Activated naive CD8-positive, alpha-beta T cell treated with anti-CD3 and anti-CD28 coated beads, Interleukin-2, amount 50 U/mL, for 24 hours (primary cell): ENCODE results near the gene GAREM2.
A peak's percentile ranks its signal among the peaks of the same experiment; 100 is the strongest.

Source experiments
- ATAC-seq: fragments of 150-1000 bp; cut with Tn5 transposase; one replicate; pipeline ENCODE4 v1.10.0; 2021
- DNase-seq: peaks from one replicate; pipeline ENCODE4 v3.0.0; 2021
- H3K27ac Mint-ChIP-seq: one replicate; pipeline ENCODE4 v1.8.0; 2021; ENCODE audit warnings: mild to moderate bottlenecking, mixed read lengths
- H3K27me3 Mint-ChIP-seq: one replicate; pipeline ENCODE4 v1.8.0; 2021; ENCODE audit warnings: mixed read lengths
- H3K36me3 Mint-ChIP-seq: one replicate; pipeline ENCODE4 v1.8.0; 2021; ENCODE audit warnings: low read depth, mixed read lengths
- H3K4me1 Mint-ChIP-seq: one replicate; pipeline ENCODE4 v1.8.0; 2021; ENCODE audit warnings: mixed read lengths
- H3K4me3 Mint-ChIP-seq: one replicate; pipeline ENCODE4 v1.8.0; 2021; ENCODE audit warnings: mild to moderate bottlenecking, moderate library complexity, mixed read lengths
- H3K9me3 Mint-ChIP-seq: one replicate; pipeline ENCODE4 v1.8.0; 2021; ENCODE audit warnings: mixed read lengths

Gene GAREM2

GRCh38 chr2:26189123-26189522 lies 16.2 kb downstream of the GAREM2 start:
- ATAC-seq = no peak
- H3K4me3 Mint-ChIP-seq = no peak overlapping the region
- H3K27me3 Mint-ChIP-seq = no peaks in the 10 kb centered on the region
- DNase-seq = no peak
- H3K9me3 Mint-ChIP-seq = no peaks in the 10 kb centered on the region
- peaks cover 14% of the 10 kb centered on the region for H3K4me1 Mint-ChIP-seq
- H3K27ac Mint-ChIP-seq = no peak overlapping the region
- peaks cover 6% of the 10 kb centered on the region for H3K36me3 Mint-ChIP-seq

DNA sequence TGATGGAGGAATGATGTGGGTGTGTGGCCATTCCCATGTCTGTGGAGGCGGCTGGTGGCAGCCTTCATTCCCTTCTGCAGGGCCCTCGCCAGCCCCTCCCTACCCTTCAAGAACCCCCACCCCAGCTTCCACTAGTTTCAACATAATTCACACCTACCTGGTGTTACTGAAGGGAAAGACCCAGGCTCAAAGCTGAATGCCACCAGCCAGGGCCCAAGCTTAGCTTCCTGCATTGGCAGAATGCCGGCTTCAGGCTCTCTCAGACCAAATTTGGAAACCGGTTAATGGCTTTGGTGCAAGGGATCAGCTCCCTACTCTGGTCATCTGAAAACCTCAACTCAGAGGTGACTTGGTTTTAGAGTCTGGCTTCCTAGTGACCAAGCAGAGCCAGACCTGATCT lies 16.9 kb downstream of the GAREM2 start:
- Mint-ChIP-seq H3K9me3 (no peaks in the 10 kb centered on the region), H3K4me3 (no peak overlapping the region), H3K27me3 (no peaks in the 10 kb centered on the region), H3K27ac (no peak overlapping the region), H3K36me3 (peaks cover 9% of the 10 kb centered on the region), H3K4me1 (peaks cover 17% of the 10 kb centered on the region)
- DNase-seq (no peak), ATAC-seq (no peak)

DNA sequence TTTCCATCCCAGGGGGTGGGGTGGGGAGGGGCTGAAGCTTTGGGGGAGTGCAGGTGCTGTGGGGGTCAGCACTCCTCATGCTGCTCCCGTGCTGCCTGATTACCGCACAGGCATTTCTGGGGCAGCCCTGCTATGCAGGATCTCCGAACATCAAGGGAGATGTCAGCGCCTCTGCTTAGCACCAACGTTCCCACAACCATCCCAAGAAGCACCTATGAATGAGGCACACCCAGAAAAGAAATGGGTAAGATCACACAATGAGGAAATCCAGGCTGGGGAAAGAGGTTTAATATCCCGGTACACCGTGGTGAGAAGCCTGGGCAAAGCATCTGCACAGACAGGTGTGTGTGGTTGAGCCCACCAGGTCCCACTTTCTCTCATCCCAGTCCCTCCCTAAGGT lies 17.5 kb downstream of the GAREM2 start:
- Mint-ChIP-seq H3K4me1 (peaks cover 16% of the 10 kb centered on the region), H3K4me3 (no peak overlapping the region), H3K36me3 (peaks cover 9% of the 10 kb centered on the region), H3K27ac (no peak overlapping the region), H3K27me3 (no peaks in the 10 kb centered on the region), H3K9me3 (no peaks in the 10 kb centered on the region)
- ATAC-seq (no peak), DNase-seq (no peak)

DNA sequence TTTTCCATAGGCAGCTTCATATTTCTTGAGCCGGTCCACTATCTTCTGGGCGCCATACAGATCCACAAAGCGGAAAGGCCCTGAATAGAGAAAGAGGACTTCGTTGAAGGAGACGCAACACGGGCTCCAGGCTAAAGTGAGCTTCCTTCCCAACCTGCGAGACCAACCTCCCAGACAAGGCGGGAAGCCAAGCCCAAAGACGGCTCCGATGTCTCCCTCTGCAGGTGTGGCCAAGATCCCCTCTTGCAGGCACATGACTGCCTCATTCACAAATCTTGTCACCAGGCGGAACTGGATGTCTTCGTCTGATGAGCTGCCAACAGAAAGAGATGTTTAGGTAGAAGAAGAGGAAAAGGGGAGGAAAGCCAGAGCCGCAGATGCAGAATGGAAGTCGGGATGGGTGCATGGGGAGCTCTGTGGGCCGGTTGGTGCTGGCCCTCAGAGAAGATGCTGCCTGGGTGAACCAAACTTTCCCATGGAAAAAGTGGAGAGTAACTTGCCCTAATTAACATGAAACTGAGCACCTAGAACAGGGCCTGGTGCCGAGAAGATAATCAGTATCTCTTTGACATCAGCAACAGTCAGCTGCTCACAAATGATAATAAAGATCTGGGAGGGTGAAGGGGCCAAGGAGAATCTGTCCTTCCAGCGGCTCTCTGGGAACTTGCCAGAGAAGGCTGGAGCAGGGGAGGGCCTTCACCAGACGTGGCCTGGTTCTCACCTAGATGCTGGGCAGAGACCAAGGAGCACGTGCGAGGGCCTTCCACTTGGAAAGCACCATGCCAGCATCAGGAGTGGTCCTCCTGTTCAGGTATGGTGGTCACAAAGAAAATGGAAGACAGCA lies 18.6 kb downstream of the GAREM2 start:
- Mint-ChIP-seq H3K9me3 (no peaks in the 10 kb centered on the region), H3K4me3 (no peak overlapping the region), H3K27ac (no peak overlapping the region), H3K36me3 (peaks cover 12% of the 10 kb centered on the region), H3K27me3 (no peaks in the 10 kb centered on the region), H3K4me1 (peaks cover 11% of the 10 kb centered on the region)
- DNase-seq (no peak), ATAC-seq (no peak)

GRCh38 chr2:26193578-26194231 lies 20.8 kb downstream of the GAREM2 start:
- peaks cover 11% of the 10 kb centered on the region for H3K4me1 Mint-ChIP-seq
- no peaks in the 10 kb centered on the region for H3K9me3 Mint-ChIP-seq
- peaks cover 27% of the 10 kb centered on the region for H3K36me3 Mint-ChIP-seq
- DNase-seq = no peak
- ATAC-seq = peak; percentile 76
- no peaks in the 10 kb centered on the region for H3K27me3 Mint-ChIP-seq
- H3K4me3 Mint-ChIP-seq = no peak overlapping the region
- H3K27ac Mint-ChIP-seq = peak overlapping the region; percentile 82

GRCh38 chr2:26195040-26195984 lies 22.4 kb downstream of the GAREM2 start:
- H3K27ac Mint-ChIP-seq = no peak overlapping the region

DNA sequence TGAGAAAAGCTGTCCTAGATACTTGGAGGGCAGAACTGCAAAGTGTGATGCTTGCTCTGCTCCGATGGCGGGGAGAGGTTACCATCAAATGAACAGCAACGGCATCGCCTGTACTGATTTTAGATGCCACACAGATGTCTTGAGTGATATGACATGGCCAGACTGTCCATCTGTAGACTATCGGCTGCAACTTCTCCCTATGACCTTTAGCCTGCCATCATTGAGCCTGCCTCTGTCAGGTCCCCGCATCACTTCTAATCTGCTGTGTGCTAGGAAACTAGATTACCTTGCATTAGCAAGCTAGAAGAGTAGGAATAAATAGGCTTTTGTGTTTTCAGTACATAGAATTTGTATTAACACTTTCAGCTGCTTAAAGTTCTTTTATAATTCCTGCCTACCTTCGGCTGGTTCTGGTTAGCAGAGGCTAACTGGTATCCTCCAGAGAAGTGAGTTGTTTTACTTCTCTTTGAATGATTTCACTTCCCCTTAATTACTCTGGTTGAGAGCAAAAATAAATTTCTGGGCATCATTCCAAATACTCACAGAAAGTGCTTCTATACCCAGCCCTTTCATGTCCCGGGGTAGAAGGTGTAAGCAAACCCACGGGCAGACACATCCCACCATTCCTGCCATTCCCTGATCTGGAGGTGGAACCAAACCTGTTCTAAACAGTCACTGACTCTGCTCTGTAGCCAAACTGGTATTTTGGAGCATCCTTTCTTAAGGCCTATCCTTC lies 24.0 kb downstream of the GAREM2 start:
- H3K9me3 Mint-ChIP-seq = no peaks in the 10 kb centered on the region
- DNase-seq (no peak), ATAC-seq (no peak)
- no peak overlapping the region for H3K27ac Mint-ChIP-seq
- H3K4me1 Mint-ChIP-seq = peaks cover 11% of the 10 kb centered on the region
- no peak overlapping the region for H3K4me3 Mint-ChIP-seq
- H3K27me3 Mint-ChIP-seq = no peaks in the 10 kb centered on the region
- peaks cover 36% of the 10 kb centered on the region for H3K36me3 Mint-ChIP-seq

More at GRCh38 chr2:26195040-26195984, 22.4 kb downstream of the GAREM2 start:
- Mint-ChIP-seq H3K4me3 (no peak overlapping the region), H3K36me3 (peaks cover 35% of the 10 kb centered on the region), H3K9me3 (no peaks in the 10 kb centered on the region), H3K27me3 (no peaks in the 10 kb centered on the region), H3K4me1 (peaks cover 11% of the 10 kb centered on the region)
- no peak for DNase-seq
- no peak for ATAC-seq

DNA sequence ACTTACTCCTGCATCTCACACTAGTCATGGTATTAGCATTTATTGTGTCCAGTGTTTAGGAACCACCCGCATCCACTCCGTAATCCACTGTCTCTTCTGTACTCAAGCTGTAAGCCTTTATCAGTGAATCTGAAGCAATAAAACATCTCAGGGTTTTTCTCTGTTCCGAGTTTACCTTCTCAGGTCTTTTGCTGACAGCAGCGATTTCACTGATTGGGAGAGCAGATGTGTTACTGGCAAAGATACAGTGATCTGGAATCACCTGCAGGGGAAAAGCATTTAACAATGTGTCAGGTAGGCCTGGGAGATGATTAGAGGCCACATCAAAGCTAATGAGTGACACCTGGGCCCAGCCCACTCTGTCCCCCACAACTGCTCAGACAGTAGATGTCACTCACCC lies 24.6 kb downstream of the GAREM2 start:
- Mint-ChIP-seq H3K4me3 (no peak overlapping the region), H3K36me3 (peaks cover 40% of the 10 kb centered on the region), H3K4me1 (peaks cover 11% of the 10 kb centered on the region), H3K27ac (no peak overlapping the region), H3K27me3 (no peaks in the 10 kb centered on the region), H3K9me3 (no peaks in the 10 kb centered on the region)
- ATAC-seq (no peak), DNase-seq (no peak)

- no peak overlapping the region for H3K27ac Mint-ChIP-seq
- H3K36me3 Mint-ChIP-seq = peaks cover 33% of the 10 kb centered on the region
- H3K4me3 Mint-ChIP-seq = no peak overlapping the region
- no peaks in the 10 kb centered on the region for H3K27me3 Mint-ChIP-seq
- no peaks in the 10 kb centered on the region for H3K4me1 Mint-ChIP-seq
- ATAC-seq = no peak
- DNase-seq = no peak
- no peaks in the 10 kb centered on the region for H3K9me3 Mint-ChIP-seq
Observed at GRCh38 chr2:26202981-26203490, 30.1 kb downstream of the GAREM2 start.

- H3K4me1 Mint-ChIP-seq = no peaks in the 10 kb centered on the region
- peaks cover 35% of the 10 kb centered on the region for H3K36me3 Mint-ChIP-seq
- H3K27me3 Mint-ChIP-seq = no peaks in the 10 kb centered on the region
- H3K9me3 Mint-ChIP-seq = no peaks in the 10 kb centered on the region
- H3K27ac Mint-ChIP-seq = no peak overlapping the region
- DNase-seq (no peak), ATAC-seq (no peak)
- H3K4me3 Mint-ChIP-seq = no peak overlapping the region
Observed at GRCh38 chr2:26203906-26204305, 31.0 kb downstream of the GAREM2 start.

DNA sequence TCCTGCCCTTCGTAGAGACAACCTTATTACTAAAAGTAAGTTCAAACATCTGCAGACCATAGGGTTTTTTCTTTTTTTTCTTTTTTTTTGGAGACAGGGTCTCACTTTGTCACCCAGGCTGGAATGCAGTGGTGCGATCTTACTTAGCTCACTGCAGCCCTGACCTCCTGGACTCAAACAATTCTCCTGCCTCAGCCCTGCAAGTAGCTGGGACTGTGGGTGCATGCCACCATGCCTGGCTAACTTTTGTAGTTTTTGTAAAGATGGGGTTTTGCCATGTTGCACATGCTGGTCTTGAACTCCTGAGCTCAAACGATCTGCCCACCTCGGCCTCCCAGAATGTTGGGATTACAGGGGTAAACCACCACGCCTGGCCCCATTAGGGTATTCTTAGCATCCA lies 39.1 kb downstream of the GAREM2 start:
- Mint-ChIP-seq H3K27ac (no peak overlapping the region), H3K27me3 (no peaks in the 10 kb centered on the region), H3K4me3 (no peak overlapping the region), H3K36me3 (peaks cover 49% of the 10 kb centered on the region), H3K9me3 (no peaks in the 10 kb centered on the region), H3K4me1 (no peaks in the 10 kb centered on the region)
- DNase-seq = no peak
- no peak for ATAC-seq

DNA sequence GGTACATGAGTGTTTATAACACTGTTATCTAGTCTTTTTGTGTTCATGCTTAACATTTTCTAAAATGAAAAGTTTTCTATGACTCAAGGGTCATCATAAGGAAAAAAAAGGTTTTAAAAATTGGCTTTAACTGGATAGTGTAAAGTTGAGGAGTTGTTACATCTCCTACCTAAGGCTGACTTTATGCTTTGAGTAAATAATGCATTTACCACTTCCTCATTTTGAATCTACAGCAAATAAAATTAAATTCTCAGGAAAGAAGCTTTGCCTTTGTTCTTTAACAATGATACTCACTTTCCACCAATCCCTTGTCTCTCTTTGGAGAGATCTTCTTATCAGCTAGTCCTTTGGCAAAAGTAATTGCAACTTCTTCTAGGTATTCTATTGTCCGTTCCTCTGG lies 41.9 kb downstream of the GAREM2 start:
- no peaks in the 10 kb centered on the region for H3K4me1 Mint-ChIP-seq
- DNase-seq (no peak), ATAC-seq (no peak)
- H3K9me3 Mint-ChIP-seq = no peaks in the 10 kb centered on the region
- no peak overlapping the region for H3K4me3 Mint-ChIP-seq
- H3K27me3 Mint-ChIP-seq = no peaks in the 10 kb centered on the region
- H3K36me3 Mint-ChIP-seq = peaks cover 48% of the 10 kb centered on the region
- H3K27ac Mint-ChIP-seq = no peak overlapping the region

GRCh38 chr2:26215833-26216232 lies 42.9 kb downstream of the GAREM2 start:
- Mint-ChIP-seq H3K27me3 (no peaks in the 10 kb centered on the region), H3K9me3 (no peaks in the 10 kb centered on the region), H3K27ac (no peak overlapping the region), H3K36me3 (peaks cover 45% of the 10 kb centered on the region), H3K4me1 (no peaks in the 10 kb centered on the region), H3K4me3 (no peak overlapping the region)
- DNase-seq (no peak), ATAC-seq (no peak)

GRCh38 chr2:26216587-26216986 lies 43.7 kb downstream of the GAREM2 start:
- Mint-ChIP-seq H3K27ac (peak overlapping the region; percentile 25), H3K36me3 (peaks cover 40% of the 10 kb centered on the region), H3K4me3 (no peak overlapping the region), H3K9me3 (no peaks in the 10 kb centered on the region), H3K27me3 (no peaks in the 10 kb centered on the region), H3K4me1 (no peaks in the 10 kb centered on the region)
- DNase-seq = no peak
- ATAC-seq = no peak
